HPDE6-E6E7 (cell line): ENCODE data around the gene OSBPL8.
"Not testable (repeated sequence)": the region's sequence is repeated elsewhere in the genome, so short reads cannot be mapped to it uniquely, and the experiment has no call there.

Experiments
- DNase-seq: peaks from one replicate; pipeline ENCODE4 v3.0.0; 2011; ENCODE audit warnings: missing footprints; ENCODE audit errors: extremely low spot score

Gene OSBPL8

GRCh38 chr12:76420222-76420621 is 139.3 kb downstream of the OSBPL8 start:
- no peak for DNase-seq

GRCh38 chr12:76417116-76417515 is 142.5 kb downstream of the OSBPL8 start:
- no peak for DNase-seq

GRCh38 chr12:76413121-76413520 is 146.4 kb downstream of the OSBPL8 start:
- no peak for DNase-seq

- no peak for DNase-seq
Measured at GRCh38 chr12:76410781-76411180, 148.8 kb downstream of the OSBPL8 start.

GRCh38 chr12:76410371-76410770 is 149.2 kb downstream of the OSBPL8 start:
- DNase-seq: no peak

GRCh38 chr12:76409074-76409473 is 150.5 kb downstream of the OSBPL8 start:
- DNase-seq: no peak

- DNase-seq: no peak
Measured at GRCh38 chr12:76407710-76408109, 151.9 kb downstream of the OSBPL8 start.

- DNase-seq: no peak
Measured at GRCh38 chr12:76402259-76402658, 157.3 kb downstream of the OSBPL8 start.

- no peak for DNase-seq
Measured at GRCh38 chr12:76400136-76400535, 159.4 kb downstream of the OSBPL8 start.

GRCh38 chr12:76399040-76399439 is 160.5 kb downstream of the OSBPL8 start:
- no peak for DNase-seq

GRCh38 chr12:76398106-76398505 is 161.5 kb downstream of the OSBPL8 start:
- no peak for DNase-seq

- no peak for DNase-seq
Measured at GRCh38 chr12:76391461-76391860, 168.1 kb downstream of the OSBPL8 start.

GRCh38 chr12:76387614-76388013 is 172.0 kb downstream of the OSBPL8 start:
- no peak for DNase-seq

GRCh38 chr12:76384560-76384959 is 175.0 kb downstream of the OSBPL8 start:
- DNase-seq: no peak

- DNase-seq: no peak
Measured at GRCh38 chr12:76383988-76384387, 175.6 kb downstream of the OSBPL8 start.

- no peak for DNase-seq
Measured at GRCh38 chr12:76379261-76379660, 180.3 kb downstream of the OSBPL8 start.

GRCh38 chr12:76376876-76377275 is 182.7 kb downstream of the OSBPL8 start:
- DNase-seq: not testable (repeated sequence)

GRCh38 chr12:76375939-76376338 is 183.6 kb downstream of the OSBPL8 start:
- no peak for DNase-seq

- DNase-seq: no peak
Measured at GRCh38 chr12:76375470-76375869, 184.1 kb downstream of the OSBPL8 start.

- DNase-seq: no peak
Measured at GRCh38 chr12:76374386-76375020, 185.1 kb downstream of the OSBPL8 start.

GRCh38 chr12:76368230-76368629 is 191.3 kb downstream of the OSBPL8 start:
- DNase-seq: no peak

- no peak for DNase-seq
Measured at GRCh38 chr12:76366163-76366562, 193.4 kb downstream of the OSBPL8 start.

- not testable (repeated sequence) for DNase-seq
Measured at GRCh38 chr12:76364131-76364530, 195.4 kb downstream of the OSBPL8 start.

- DNase-seq: no peak
Measured at GRCh38 chr12:76360316-76360715, 199.3 kb downstream of the OSBPL8 start.
